ENCODE data around the gene TMEM205. TPM values are rescaled to one million over a fixed set of nuclear protein-coding genes. Genes with fewer than 3 reads are reported as not detected.
"Not testable (repeated sequence)": the region's sequence is repeated elsewhere in the genome, so short reads cannot be mapped to it uniquely, and the experiment has no call there.

The TMEM205 gene
- total RNA-seq, 1 donor, result 96.7 TPM

DNA sequence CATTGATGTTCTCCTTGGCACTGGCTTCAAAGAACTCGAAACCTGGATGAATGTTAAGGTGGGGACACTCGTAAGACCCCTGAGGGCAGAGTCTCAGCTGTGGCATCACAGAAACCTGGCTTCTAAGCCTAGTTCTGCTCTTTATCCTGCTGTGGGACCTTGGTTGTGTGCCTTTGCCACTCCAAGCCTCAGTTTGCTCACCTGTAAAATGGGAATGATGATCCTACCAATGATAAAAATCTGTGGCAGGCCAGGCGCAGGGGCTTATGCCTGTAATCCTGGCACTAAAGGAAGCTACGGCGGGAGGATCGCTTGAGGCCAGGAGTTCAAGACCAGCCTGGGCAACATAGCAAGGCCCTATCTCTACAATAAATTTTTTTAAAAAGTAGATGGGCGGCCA lies 20.5 kb downstream of the TMEM205 start:
- no peak for DNase-seq (ENCODE audit: low read depth)
- TF ChIP-seq, protein P1, sequence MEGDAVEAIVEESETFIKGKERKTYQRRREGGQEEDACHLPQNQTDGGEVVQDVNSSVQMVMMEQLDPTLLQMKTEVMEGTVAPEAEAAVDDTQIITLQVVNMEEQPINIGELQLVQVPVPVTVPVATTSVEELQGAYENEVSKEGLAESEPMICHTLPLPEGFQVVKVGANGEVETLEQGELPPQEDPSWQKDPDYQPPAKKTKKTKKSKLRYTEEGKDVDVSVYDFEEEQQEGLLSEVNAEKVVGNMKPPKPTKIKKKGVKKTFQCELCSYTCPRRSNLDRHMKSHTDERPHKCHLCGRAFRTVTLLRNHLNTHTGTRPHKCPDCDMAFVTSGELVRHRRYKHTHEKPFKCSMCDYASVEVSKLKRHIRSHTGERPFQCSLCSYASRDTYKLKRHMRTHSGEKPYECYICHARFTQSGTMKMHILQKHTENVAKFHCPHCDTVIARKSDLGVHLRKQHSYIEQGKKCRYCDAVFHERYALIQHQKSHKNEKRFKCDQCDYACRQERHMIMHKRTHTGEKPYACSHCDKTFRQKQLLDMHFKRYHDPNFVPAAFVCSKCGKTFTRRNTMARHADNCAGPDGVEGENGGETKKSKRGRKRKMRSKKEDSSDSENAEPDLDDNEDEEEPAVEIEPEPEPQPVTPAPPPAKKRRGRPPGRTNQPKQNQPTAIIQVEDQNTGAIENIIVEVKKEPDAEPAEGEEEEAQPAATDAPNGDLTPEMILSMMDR (IDR thresholded peaks at IDR 0.05; ENCODE audit: insufficient read depth, low read depth, low read length), result no peak
- H3K4me3 ChIP-seq (ENCODE audit: low read depth, low read length), result no peak overlapping the region

- DNase-seq (ENCODE audit: low read depth), result no peak
Measured at GRCh38 chr19:11324748-11325389, 21.2 kb downstream of the TMEM205 start.

GRCh38 chr19:11324079-11324661 lies 21.9 kb downstream of the TMEM205 start:
- TF ChIP-seq, protein P1 (IDR thresholded peaks at IDR 0.05; ENCODE audit: insufficient read depth, low read depth, low read length), result no peak
- peak overlapping the region; percentile 30 for H3K4me3 ChIP-seq (ENCODE audit: low read depth, low read length)
- DNase-seq (ENCODE audit: low read depth), result peak; percentile 99

More at GRCh38 chr19:11324748-11325389, 21.2 kb downstream of the TMEM205 start:
- TF ChIP-seq, protein P1 (IDR thresholded peaks at IDR 0.05; ENCODE audit: insufficient read depth, low read depth, low read length), result no peak
- H3K4me3 ChIP-seq (ENCODE audit: low read depth, low read length), result no peak overlapping the region

DNA sequence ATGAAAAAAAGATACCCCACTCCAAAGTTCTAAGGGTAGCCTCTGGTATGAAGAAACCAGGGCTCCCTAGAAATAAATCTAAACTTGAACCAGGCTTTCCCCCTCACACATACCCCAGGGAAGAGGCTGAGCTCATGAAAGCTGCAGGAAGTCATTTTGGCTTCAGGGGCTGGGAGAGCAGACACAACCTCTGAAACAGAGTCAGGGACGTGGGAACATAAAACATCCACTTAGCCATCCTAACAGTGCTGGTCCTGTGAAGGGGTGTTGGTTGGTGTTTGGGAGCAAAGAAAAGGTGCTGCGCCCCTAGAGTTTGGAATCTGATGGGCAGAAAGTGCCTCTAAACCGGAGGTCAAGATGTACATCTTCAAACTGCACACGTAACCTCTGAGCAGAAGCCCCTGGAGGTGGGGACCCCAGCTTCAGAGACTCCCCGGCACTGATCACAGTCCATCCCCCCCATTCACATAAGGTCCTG lies 22.4 kb downstream of the TMEM205 start:
- DNase-seq (ENCODE audit: low read depth), result peak; percentile 43
- TF ChIP-seq, protein P1 (IDR thresholded peaks at IDR 0.05; ENCODE audit: insufficient read depth, low read depth, low read length), result peak; percentile 10
- peak overlapping the region; percentile 30 for H3K4me3 ChIP-seq (ENCODE audit: low read depth, low read length)

GRCh38 chr19:11322269-11323024 lies 23.6 kb downstream of the TMEM205 start:
- DNase-seq (ENCODE audit: low read depth), result peak; percentile 55
- no peak overlapping the region for H3K4me3 ChIP-seq (ENCODE audit: low read depth, low read length)
- TF ChIP-seq, protein P1 (IDR thresholded peaks at IDR 0.05; ENCODE audit: insufficient read depth, low read depth, low read length), result no peak

DNA sequence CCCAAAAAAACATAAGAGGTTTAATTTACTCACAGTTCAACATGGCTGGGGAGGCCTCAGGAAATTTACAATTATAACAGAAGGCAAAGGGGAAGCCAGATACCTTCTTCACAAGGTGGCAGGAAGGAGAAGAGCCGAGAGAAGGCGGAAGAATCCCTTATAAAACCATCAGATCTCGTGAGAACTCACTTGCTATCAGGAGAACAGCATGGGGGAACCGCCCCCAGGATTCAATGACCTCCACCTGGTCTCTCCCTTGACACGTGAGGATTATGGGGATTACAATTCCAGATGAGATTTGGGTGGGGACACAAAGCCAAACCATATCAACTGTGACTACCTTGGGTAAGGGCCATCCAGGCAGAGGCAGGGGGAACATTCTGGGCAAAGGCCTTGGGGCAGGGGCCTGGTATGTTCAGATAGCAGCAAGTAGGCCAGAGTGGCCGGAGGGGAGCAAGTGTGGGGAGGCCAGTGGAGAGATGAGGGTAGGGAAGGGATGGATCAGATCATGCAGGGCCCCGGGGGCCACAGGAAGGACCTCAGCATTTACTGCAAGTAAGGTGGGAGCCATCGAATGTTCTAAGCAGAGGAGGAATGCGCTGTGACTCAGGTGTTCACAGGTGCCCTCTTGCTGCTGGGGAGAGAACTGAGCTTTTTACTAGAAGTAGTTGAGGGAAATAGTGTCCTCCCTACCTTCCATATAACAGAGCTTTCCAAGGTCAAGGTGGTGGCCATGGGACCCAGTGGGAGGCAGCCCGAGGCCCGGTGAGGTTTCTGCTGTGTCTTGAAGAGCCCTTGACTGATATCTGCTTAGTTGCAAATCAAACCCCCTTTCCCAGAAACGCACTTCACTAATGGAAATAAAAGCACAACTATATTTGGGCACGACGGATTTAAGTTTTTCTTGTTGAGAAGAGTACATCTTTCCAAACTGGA lies 24.6 kb downstream of the TMEM205 start:
- no peak overlapping the region for H3K4me3 ChIP-seq (ENCODE audit: low read depth, low read length)
- TF ChIP-seq, protein P1 (IDR thresholded peaks at IDR 0.05; ENCODE audit: insufficient read depth, low read depth, low read length), result no peak
- no peak for DNase-seq (ENCODE audit: low read depth)

DNA sequence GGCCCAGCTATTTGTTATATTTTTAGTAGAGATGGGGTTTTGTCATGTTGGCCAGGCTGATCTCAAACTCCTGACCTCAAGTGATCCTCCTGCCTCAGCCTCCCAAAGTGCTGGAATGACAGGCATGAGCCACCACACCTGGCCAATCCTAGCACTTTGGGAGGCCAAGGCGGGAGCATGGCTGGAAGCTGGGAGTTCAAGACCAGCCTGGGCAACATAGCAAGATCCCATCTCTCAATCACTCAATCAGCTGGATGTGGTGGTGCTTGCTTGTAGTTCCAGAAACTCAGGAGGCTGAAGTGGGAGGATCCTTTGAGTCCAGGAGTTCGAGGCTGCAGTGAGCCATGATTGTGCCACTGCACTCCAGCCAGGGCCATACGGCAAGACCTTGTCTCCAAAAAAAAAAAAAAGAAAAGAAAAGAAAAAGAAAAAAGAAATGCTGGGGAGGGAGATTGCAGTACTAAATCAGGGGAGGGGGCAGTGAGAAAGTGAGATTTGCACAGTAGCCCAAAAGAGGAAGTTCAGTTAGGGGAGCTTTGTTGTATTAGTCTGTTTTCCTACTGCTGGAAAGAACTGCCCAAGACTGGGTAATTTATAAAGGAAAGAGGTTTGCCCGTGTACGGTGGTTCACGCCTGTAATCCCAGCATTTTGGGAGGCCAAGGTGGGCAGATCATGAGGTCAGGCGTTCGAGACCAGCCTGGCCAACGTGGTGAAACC lies 25.6 kb downstream of the TMEM205 start:
- not testable (repeated sequence) for DNase-seq (ENCODE audit: low read depth); H3K4me3 ChIP-seq (ENCODE audit: low read depth, low read length)
